Measurements from ENCODE around the gene CMSS1.

DNA sequence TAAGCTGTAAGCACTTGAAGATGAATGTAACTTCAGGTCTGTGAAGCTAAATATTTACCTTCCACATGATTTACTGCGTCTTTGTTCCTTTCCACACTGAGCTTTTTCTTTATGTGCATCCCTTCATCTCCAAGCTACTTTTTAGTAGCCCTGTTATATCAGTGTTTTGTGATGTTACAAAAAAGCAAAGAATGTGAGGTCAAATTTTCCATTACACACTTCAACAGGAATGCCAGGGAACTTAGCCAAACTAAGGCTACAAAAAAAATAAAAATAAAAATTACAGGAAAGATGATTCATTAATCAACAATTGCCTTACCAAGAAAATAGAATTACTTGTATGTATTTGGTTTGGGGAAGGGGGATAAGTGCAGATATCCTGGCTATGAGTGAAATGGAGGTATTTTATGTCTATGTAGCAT is 223.7 kb downstream of the CMSS1 start:
- TF ChIP-seq PKNOX1 (IDR thresholded peaks at IDR 0.05) = 0 out of 2 replicates have a peak, but pooled peaks have one; percentile 30
- TF ChIP-seq FOXK2 (IDR thresholded peaks at IDR 0.05) = no peak
- 0 out of 2 replicates have a peak, but pooled peaks have one; percentile 36 for TF ChIP-seq CTBP1 (IDR thresholded peaks at IDR 0.05; ENCODE audit: borderline replicate concordance)
- no peak for TF ChIP-seq BHLHE40 (IDR thresholded peaks at IDR 0.05; ENCODE audit: borderline replicate concordance)
- TF ChIP-seq SUZ12 (IDR thresholded peaks at IDR 0.05) = no peak
- no peak for TF ChIP-seq FOXA1 (IDR thresholded peaks at IDR 0.05)
- TF ChIP-seq HDGF (IDR thresholded peaks at IDR 0.05; ENCODE audit: borderline replicate concordance) = no peak
- TF ChIP-seq ELF4 (IDR thresholded peaks at IDR 0.05) = no peak
- no peak for TF ChIP-seq SP1 (IDR thresholded peaks at IDR 0.05)
- no peak for TF ChIP-seq ZNF384 (IDR thresholded peaks at IDR 0.05)
